ENCODE data around the gene RPIA.

RPIA gene

DNA sequence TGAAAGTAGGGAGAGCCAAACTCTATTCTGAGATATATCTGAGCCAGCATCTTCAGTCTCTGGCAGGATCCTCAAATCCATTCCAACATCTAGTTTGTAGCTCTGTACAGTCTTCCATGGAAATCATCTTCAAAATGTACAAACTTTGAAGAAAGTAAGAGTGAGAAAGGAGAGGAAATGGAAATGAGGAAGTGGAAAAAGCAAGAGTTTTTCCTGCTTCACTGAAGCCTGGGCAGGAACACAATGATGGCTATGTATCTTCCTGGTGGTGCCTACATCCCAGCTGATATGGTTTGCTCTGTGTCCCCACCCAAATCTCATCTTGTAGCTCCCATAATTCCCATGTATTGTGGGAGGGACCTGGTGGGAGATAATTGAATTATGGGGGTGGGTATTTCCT is 4.1 kb upstream of the RPIA start:
- no peak for DNase-seq

DNA sequence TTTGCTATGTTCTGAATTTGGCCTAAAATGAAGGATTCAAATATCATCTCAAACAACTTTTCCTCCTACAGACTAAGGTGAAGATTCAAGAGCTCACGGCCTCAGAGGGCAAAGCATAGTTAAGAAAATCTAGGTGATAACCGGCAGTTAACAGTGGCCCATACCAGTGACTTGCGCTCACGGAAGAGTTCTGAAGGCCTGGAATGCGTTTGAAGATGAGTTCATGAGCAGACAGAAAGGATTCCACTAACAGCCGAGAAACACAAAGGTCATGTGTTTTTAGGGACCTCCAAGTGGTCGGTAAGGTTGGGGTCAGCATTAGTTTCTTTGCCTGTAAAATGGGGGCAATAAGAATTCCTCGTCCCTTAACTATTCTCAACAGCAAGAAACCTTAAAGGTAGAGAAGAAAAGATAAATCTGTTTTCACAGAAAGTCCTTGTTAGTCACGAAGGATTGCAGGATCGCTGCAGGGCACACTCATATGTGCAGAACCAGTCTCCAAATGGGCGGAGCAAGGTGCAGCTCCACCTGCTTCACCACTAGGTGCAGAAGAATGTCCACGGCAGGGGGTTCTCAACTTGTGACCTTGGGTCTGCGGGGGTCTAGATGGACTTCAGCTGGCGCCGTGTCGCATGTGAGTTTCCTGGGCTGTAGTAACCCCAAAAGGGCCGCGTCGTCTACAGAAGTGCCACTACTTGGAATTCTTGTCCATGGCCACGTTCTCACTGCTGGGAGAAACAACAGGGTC is 708 bp upstream of the RPIA start:
- DNase-seq = no peak

GRCh38 chr2:88692187-88692586 is 714 bp downstream of the RPIA start:
- DNase-seq = no peak

DNA sequence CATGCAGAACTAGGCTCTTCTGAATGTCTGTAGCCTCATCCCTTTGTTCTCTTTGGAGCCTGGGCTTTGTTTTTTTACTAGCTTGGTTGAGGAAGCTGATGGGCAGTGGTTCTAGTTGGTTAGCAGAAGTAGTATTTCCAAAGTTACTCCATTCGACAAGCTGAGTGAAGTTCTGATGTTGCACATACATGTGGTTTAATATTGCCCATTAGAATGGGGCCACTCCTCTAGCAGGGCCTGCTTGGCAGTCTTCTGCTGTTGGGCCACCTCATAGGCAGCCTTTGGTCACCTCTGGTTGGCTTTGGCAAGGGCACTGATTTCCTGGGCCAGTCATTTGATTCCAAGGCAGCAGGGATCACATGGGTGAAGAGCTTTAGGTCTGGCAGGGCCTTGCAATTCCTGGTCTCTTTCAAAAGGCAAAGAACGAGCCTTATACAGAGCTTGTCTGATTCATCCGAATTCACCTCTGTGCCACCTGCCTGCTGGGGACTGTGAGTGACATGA is 2.5 kb downstream of the RPIA start:
- DNase-seq = no peak

GRCh38 chr2:88696611-88697010 is 5.1 kb downstream of the RPIA start:
- no peak for DNase-seq

GRCh38 chr2:88697370-88698026 is 6.0 kb downstream of the RPIA start:
- DNase-seq = no peak

DNA sequence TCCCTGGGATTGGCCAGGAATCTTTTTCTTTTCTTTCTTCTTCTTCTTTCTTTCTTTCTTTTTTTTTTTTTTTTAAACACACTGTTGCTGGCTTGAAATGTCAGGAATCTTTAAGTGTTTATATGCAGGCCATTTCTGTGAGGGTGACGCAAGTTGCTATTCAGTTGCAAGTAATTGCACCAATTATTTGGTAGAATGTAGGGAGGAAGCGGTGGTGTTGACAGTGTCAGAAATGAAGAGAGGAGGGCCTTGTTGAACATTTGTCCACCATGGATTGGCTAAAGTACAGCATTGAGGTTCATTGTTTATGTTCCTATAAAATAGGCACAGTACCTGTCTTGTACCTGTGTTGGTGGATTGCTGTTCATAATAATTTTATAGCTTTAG is 6.5 kb downstream of the RPIA start:
- DNase-seq = no peak

DNA sequence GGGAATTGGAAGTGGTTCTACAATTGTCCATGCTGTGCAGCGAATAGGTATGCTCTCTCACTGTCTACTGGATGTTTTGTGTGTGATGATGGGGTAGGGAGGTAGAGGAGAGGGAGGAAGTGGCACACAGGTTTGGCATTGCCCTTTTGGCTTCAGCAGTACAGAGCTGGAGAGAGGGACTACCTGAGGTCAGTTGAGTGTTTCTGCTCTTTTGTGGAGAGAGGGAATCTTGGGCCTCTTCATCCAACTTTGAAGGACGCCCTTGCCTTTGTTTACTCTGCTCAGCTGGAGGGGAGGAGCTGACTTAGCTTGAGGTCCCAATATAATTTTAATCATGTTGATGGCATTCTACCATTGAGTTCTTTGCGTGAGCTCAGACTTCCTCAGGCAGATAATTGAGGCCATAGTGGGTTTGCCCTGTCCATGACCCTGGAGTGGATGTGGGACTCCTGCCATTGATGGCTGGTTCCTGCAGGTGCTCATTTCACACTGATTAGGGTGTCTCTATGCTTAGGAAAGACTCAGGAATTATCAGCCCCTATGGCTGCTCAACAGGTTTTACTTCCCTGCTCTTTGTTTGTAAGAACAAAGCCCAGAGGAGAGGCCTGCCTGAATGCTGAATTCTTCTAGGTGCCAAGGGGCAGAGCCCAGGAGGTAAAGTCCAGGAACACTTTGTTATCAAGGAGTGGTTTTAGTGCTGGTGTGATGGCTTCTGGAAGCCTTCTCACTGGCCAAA is 7.2 kb downstream of the RPIA start:
- DNase-seq = no peak

DNA sequence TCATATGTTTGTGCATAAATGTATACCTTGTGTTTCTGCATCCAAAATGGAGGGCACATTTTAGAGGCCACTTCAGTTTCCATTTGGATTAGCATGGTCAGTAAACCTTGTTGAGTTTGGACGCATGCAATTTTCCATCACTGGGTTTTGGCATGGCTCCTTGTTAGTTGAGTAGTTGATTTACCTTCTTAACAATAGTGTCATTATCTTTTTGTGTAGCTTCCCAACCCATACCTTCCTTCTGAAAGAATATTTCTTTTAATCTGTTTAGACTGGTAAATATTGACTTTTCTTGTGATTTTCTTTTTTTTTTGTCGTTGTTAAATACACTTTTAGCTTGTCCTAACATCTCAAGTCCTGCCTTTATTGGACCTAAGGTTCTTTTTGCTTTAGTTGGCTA is 15.5 kb downstream of the RPIA start:
- no peak for DNase-seq

- DNase-seq = no peak
These were observed 17.7 kb downstream of the RPIA start for GRCh38 chr2:88709181-88709631.

DNA sequence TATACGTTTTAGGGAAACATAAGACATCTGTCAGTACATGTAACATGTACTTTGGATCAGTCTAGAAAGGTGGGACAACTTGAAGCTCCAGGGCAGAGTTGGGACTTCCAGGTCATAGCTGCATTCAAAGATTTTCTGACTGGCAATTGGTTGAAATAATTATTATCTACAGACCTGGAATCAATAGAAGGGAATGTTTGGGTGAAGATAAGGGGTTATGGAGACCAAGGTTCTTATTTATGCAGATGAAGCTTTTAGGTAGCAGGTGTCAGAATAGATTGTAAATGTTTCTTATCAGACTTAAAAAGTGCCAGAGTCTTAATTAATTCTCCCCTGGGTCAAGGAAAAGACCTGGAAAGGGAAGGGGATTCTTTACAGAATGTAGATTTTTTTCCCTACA is 19.8 kb downstream of the RPIA start:
- no peak for DNase-seq

DNA sequence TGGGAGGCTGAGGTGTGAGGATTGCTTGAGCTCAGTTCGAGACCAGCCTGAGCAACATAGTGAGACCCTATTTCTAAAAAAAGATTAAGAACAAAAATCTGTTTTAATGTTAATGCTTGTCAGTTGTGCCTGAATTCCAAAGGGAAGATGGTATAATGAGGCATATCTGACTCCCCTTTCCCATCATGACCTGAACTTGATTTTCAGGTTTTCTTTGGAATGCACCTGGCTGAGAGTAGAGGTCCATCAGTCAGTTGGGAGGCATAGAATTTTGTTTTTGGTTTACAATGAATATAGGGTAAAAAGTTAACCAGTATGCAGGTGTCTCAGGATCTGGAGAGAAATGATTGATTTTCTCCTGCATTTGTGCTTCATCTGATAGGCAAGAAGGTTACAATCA is 20.4 kb downstream of the RPIA start:
- no peak for DNase-seq

DNA sequence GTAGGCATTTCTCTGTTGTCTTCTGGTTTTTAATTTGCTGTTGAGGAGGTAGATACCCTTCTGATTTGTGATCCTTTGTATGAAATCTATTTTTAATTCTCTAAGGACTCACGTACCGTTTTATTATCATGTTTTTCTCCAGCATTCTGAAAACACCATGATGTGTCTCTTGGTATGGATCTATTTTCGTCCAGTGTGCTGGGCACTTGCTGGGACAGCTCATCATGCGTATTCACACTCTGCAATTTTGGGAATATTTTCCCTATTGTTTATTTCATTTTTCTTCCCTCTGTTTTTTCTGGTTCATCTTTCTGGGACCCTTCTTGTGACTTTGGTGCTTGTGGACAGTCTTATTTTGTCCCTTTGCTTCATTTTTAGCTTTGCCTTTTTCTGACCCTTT is 21.9 kb downstream of the RPIA start:
- DNase-seq = no peak

DNA sequence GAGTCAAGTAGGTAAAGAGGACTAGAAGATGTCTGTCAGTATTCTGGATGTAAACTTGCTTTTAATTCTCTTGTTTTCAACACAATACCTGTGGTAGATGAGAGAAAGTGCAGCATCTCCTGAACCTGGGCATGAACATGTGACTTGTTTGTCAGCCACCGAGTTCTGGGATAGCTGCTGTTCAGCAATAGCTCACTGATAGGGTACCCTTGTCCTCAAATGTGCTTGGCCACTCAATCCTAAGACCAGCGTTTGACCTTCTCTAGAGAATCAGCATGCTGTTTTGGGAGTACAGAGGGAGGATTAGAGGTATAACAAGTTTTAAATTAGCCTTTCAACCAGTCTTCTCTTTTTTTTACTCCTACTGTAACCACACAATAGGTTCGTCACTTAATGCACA is 23.2 kb downstream of the RPIA start:
- no peak for DNase-seq

DNA sequence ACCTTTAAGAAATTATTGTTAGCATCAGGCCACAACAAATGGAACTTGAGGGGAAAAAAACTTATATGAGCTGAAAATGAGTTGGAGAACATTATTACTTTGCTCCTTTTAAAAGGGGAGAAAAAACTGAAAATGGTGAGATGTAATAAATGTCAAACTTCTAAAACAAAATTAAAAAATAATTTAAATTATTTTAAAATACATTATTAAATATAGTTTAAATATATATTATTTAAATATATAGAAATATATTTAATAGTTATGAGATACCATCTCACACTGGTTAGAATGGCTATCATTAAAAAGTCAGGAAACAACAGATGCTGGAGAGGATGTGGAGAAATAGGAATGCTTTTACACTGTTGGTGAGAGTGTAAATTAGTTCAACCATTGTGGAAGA is 28.9 kb downstream of the RPIA start:
- no peak for DNase-seq

DNA sequence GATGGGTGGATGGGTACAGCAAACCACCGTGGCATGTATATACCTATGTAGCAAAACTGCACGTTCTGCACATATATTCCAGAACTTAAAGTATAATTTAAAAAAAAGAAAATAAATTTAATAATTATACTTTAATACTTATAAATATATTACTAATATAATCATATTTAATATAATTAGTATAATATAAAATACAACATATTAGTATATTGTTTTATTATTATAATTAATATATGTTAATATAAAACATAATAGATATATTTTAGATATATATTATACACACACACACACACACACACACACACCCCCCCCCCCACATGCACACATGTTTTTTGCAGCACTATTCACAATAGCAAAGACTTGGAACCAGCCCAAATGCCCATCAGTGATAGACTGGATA is 29.8 kb downstream of the RPIA start:
- no peak for DNase-seq

DNA sequence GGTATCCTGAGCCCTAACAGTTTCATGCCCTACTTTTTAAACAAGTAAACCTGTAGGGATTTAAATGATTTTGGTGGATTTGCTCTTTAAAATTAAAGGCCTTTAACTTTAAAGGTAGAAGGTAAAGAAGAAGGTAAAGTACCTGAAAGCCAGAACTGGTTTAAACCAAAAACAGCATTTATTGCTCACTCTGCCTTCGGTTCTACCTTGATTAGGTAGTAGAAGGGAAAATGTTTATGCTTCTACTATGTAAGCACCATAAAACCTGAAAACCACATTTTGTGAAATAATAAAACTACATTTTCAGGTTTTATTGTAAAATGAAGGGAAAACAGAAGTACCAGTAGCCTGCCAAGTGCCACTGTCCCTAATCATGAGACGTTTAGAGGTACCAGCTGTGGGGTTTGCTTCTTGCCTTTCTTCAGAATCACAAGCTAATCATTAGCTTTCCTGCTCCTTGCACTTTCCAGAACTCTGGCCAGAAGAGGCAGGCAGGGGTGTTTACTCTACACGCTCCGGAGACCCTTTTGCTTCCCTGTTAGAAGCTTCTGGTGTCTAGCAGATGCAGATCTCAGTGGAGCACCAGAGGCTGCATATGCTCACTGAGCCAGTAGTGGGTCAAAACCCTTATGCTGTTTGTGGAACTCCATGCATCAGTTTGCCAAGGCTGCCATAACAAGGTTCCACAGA is 33.3 kb downstream of the RPIA start:
- no peak for DNase-seq

GRCh38 chr2:88729061-88729745 is 37.7 kb downstream of the RPIA start:
- no peak for DNase-seq

DNA sequence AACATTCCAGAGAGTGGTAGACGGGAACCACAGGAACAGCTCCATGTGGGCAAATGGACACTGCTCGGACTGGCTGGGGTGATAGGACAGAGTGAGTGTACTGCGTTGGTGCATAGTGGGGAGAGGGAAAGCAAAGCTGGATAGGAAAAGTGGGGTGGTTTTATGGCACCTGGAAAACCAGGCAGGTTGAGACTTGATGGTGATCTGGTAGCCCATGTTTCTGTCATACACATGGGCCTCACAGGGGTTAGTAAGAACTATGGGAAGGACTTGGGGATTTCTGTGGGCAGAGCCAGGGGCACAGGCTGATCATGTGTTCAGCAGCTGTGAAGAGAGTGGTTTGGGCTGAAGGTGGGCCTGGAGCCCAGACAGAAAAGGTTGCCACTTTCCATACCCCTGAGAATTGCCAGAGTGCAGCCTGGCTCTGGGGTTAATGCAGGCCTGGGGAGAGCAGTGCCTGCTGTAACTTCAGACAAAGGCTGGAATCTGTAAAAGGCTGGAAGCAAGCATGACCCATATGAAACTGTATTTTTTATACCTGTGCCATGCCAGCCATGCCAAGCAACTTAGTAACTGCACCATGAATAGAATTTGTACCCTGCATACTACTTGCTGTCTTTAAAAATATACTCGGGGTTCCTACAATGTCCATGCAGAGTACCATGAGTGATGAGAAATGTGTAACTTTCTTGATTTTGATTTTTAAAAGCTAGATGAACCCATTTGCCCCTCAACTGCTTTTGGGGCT is 41.9 kb downstream of the RPIA start:
- no peak for DNase-seq

GRCh38 chr2:88735133-88735532 is 43.7 kb downstream of the RPIA start:
- DNase-seq = peak; percentile 60

GRCh38 chr2:88735853-88736252 is 44.4 kb downstream of the RPIA start:
- no peak for DNase-seq

DNA sequence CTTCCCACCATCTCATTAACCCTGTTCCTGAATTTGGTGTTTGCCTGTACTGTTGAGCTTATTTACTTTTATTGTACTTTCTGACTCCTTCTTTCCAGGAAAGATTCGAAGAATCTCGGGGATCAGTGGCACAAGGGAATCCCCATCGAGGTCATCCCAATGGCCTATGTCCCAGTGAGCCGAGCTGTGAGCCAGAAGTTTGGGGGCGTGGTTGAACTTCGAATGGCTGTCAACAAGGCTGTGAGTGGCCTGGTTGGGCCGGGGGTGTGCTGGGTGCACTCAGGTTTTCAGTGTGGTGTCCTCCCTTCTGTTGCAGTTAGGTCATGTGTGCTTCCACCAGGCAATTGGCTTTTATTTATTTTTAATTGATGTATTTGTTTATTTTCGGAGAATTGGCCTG is 45.0 kb downstream of the RPIA start:
- no peak for DNase-seq

Measured in midbrain (tissue), 1 donor.